ENCODE results near the gene CD163L1. TPM values are rescaled to one million over a fixed set of nuclear protein-coding genes. Genes with fewer than 3 reads are reported as not detected.

Gene CD163L1
- total RNA-seq, 2 donors from 2014 or later, result 0.24 to 0.37 TPM

- Histone ChIP-seq H3K4me3 (no peak overlapping the region), H3K9me3 (no peaks in the 10 kb centered on the region), H3K27ac (no peak overlapping the region), H3K4me1 (no peaks in the 10 kb centered on the region), H3K36me3 (no peaks in the 10 kb centered on the region), H3K27me3 (no peaks in the 10 kb centered on the region)
- TF ChIP-seq CTCF (IDR thresholded peaks at IDR 0.05), result no peak
- DNase-seq (ENCODE audit: low spot score), result no peak
Measured at GRCh38 chr12:7375145-7375543, 68.8 kb downstream of the CD163L1 start.

GRCh38 chr12:7374423-7375144, 69.4 kb downstream of the CD163L1 start:
- Histone ChIP-seq H3K27ac (no peak overlapping the region), H3K27me3 (no peaks in the 10 kb centered on the region), H3K4me3 (no peak overlapping the region), H3K4me1 (no peaks in the 10 kb centered on the region), H3K9me3 (no peaks in the 10 kb centered on the region), H3K36me3 (no peaks in the 10 kb centered on the region)
- DNase-seq (ENCODE audit: low spot score), result no peak
- TF ChIP-seq CTCF (IDR thresholded peaks at IDR 0.05), result peak in 1 of 2 donors; percentile 32

GRCh38 chr12:7373226-7373625, 70.7 kb downstream of the CD163L1 start:
- no peak overlapping the region for H3K4me3 ChIP-seq
- no peaks in the 10 kb centered on the region for H3K36me3 ChIP-seq
- H3K27me3 ChIP-seq, result no peaks in the 10 kb centered on the region
- H3K9me3 ChIP-seq, result no peaks in the 10 kb centered on the region
- no peak overlapping the region for H3K27ac ChIP-seq
- DNase-seq (ENCODE audit: low spot score), result no peak
- TF ChIP-seq CTCF (IDR thresholded peaks at IDR 0.05), result no peak
- no peaks in the 10 kb centered on the region for H3K4me1 ChIP-seq

GRCh38 chr12:7369274-7369729, 74.7 kb downstream of the CD163L1 start:
- DNase-seq (ENCODE audit: low spot score), result no peak
- Histone ChIP-seq H3K9me3 (no peaks in the 10 kb centered on the region), H3K4me1 (no peaks in the 10 kb centered on the region), H3K36me3 (no peaks in the 10 kb centered on the region), H3K4me3 (no peak overlapping the region), H3K27me3 (no peaks in the 10 kb centered on the region), H3K27ac (no peak overlapping the region)
- TF ChIP-seq CTCF (IDR thresholded peaks at IDR 0.05), result no peak

GRCh38 chr12:7362734-7363133, 81.2 kb downstream of the CD163L1 start:
- H3K27ac ChIP-seq, result no peak overlapping the region
- no peak for DNase-seq (ENCODE audit: low spot score)

More at GRCh38 chr12:7362734-7363133, 81.2 kb downstream of the CD163L1 start:
- H3K4me1 ChIP-seq, result no peaks in the 10 kb centered on the region
- no peak for TF ChIP-seq CTCF (IDR thresholded peaks at IDR 0.05)
- H3K27me3 ChIP-seq, result no peaks in the 10 kb centered on the region
- no peaks in the 10 kb centered on the region for H3K9me3 ChIP-seq
- no peaks in the 10 kb centered on the region for H3K36me3 ChIP-seq
- no peak overlapping the region for H3K4me3 ChIP-seq
